HG02759 (cell line): ENCODE results near the gene TACC2.

Experiments used
- ATAC-seq: cut with Tn5 transposase; IDR thresholded peaks from one replicate; pipeline ENCODE4 v1.9.1; 2021; ENCODE audit warnings: mild to moderate bottlenecking, moderate library complexity; ENCODE audit not compliant: unreplicated experiment

The TACC2 gene

GRCh38 chr10:122116331-122116730 is 127.4 kb downstream of the TACC2 start:
- ATAC-seq, result no peak

GRCh38 chr10:122117475-122117874 is 128.5 kb downstream of the TACC2 start:
- ATAC-seq, result no peak

- ATAC-seq, result no peak
These were observed 131.2 kb downstream of the TACC2 start for GRCh38 chr10:122120008-122120744.

GRCh38 chr10:122121059-122121458 is 132.1 kb downstream of the TACC2 start:
- no peak for ATAC-seq

- ATAC-seq, result no peak
These were observed 133.5 kb downstream of the TACC2 start for GRCh38 chr10:122122493-122122892.

- no peak for ATAC-seq
These were observed 134.2 kb downstream of the TACC2 start for GRCh38 chr10:122123186-122123585.

GRCh38 chr10:122124342-122124741 is 135.4 kb downstream of the TACC2 start:
- ATAC-seq, result no peak

- no peak for ATAC-seq
These were observed 135.8 kb downstream of the TACC2 start for GRCh38 chr10:122124808-122125207.

GRCh38 chr10:122126763-122127659 is 138.0 kb downstream of the TACC2 start:
- ATAC-seq, result no peak

GRCh38 chr10:122127943-122128342 is 139.0 kb downstream of the TACC2 start:
- no peak for ATAC-seq

GRCh38 chr10:122128357-122128756 is 139.4 kb downstream of the TACC2 start:
- ATAC-seq, result no peak

GRCh38 chr10:122130474-122131110 is 141.6 kb downstream of the TACC2 start:
- no peak for ATAC-seq

- no peak for ATAC-seq
These were observed 143.4 kb downstream of the TACC2 start for GRCh38 chr10:122132331-122132755.

GRCh38 chr10:122132882-122133565 is 144.1 kb downstream of the TACC2 start:
- ATAC-seq, result no peak

- ATAC-seq, result no peak
These were observed 146.5 kb downstream of the TACC2 start for GRCh38 chr10:122135251-122136025.

- no peak for ATAC-seq
These were observed 150.1 kb downstream of the TACC2 start for GRCh38 chr10:122138831-122139625.

- no peak for ATAC-seq
These were observed 150.7 kb downstream of the TACC2 start for GRCh38 chr10:122139627-122140170.

- no peak for ATAC-seq
These were observed 151.5 kb downstream of the TACC2 start for GRCh38 chr10:122140461-122140902.
